GM11168 (cell line): Measurements from ENCODE around the gene FAM20C.

Experiments
- in situ Hi-C: fragments of 300-500 bp; cut with MboI; formaldehyde crosslinking; loops from one replicate; pipeline ENCODE4 v1.12.0; 2022; ENCODE audit warnings: low sequenced_read_pairs; ENCODE audit not compliant: unreplicated experiment

FAM20C gene

DNA sequence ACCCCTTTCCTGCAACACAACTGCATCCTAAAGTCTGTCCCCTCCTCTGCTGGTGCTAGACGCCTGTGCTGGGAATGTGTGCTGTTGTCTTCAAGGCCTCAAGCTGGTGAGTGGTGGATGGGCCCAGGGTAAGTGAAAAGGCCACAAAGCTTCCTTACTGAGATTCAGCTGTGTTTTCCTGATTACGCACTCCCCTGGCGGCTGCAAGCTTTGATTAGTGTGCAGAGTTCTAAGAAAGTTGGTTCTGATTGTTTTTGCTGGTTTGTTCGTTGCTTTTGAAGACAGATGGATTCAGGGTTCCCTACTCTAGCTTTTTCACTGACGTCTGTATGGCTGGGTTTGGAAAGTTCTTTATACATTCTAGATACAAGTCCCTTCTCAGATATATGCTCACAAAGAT is 85.7 kb downstream of the FAM20C start:
- in situ Hi-C loops = no loop called here

DNA sequence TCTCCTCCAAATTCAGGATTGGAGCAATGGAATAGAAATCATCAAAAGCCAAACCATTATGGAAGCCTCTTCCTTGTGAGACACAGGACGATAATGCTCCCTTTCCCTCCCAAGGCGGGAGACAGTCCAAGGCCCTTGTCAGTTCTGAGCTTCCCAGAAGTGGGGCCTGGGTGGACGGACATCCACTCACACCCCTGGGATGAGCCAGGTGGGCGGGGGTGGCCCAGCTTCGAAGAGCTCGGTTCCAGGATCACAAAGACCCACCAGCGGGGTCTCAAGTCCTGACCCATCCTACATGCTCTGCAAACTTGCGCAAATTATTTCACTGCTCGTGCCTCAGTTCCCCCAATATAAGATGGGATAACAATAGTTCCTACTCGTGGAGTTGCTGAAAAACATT is 87.5 kb downstream of the FAM20C start:
- in situ Hi-C loops = no loop called here

DNA sequence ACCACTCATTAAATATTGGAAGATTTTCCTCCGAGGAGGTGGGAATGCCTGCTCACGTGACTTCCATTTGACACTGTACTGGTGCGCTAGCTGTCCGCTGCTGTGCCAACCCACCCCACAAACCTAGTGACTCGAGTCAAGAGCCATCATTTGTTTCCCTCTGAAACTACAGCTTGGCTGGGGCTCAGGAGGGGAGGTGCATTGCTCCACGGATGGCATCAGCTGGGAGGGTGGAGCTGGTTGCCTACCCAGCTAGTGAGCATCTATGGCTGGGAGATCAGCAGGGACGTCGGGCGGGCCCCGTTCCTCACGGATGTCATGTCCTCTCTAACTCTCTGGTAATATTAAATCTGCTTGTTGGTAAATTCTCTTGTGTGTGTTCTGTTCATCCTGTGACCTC is 88.1 kb downstream of the FAM20C start:
- in situ Hi-C loops = no loop called here

DNA sequence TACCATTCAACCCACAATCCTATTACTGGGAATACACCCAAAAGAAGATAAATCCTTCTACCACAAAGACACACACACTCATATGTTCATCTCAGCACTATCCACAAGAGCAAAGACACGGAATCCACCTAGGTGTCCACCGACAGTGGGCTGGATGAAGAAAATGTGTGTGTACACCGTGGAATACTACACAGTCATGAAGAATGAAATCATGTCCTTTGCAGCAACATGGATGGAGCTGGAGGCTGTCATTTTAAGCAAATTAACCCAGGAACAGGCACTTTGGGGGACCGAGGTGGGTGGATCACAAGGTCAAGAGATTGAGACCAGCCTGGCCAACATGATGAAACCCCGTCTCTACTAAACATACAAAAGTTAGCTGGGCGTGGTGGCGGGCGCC is 89.3 kb downstream of the FAM20C start:
- in situ Hi-C loops = no loop called here

DNA sequence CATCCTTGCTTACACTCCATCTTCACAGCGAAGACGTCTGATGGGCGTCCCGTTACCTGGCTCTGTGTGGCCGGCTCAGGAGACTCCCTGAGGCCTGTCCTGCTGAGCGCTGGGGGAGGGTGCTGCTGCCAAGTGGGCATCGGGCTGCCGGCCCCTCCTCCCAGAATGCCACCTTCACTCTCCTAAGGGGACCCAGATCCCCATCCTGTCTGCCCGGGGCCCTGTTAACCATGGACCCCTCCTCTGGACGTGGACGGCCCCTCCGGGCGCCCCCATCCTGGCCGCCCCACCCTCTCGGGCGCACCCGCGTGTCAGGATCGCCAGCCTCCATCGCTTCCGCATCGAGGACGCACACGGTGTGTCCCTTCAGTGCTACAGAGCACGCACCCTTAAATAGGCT is 90.2 kb downstream of the FAM20C start:
- in situ Hi-C loops = no loop called here

DNA sequence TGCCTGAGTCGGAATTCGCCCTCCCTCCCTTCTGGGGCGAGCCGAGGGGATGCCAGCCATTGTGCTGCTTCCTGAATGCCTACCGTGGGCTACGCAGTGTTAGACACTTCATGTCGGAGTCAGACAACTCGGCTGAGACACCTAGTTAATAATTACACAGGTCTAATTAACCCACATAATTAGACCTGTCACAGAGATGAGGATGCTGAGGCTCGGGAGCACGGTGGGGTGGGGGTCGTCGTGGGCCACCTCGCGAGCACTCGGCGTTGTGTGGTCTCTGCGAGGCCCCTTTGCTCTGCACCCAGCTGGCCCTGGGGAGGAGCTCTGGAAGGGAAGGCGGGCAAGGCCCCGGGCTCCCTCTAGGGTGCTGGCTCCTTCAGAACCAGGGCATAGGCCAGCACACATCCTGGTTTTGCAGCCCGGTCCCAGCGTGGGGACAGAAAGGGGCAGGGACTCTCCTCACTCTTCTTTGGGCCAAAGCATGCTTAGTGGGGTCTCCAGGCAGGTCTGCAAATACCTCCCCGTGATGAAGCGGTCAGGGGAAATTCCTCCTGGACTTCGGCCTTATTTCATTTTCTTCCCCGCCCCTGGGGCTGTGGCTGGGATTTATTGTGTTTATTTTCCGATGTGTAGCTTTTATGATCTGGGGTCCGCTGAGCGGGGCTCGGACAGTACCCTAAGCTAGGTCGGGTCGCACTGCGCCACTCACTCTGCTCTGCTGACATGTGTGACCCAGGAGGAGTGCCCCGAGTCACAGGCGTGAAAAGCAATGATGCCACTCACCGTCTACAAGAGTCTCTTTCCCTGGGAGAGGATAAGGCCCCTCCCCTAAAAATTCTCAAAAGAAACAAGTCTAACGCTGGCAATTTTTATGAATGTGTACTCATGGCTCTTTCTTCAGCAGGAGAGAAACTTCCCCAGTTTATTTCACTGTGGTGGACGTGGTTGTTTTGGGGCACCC is 92.7 kb downstream of the FAM20C start:
- in situ Hi-C loops = no loop called here

DNA sequence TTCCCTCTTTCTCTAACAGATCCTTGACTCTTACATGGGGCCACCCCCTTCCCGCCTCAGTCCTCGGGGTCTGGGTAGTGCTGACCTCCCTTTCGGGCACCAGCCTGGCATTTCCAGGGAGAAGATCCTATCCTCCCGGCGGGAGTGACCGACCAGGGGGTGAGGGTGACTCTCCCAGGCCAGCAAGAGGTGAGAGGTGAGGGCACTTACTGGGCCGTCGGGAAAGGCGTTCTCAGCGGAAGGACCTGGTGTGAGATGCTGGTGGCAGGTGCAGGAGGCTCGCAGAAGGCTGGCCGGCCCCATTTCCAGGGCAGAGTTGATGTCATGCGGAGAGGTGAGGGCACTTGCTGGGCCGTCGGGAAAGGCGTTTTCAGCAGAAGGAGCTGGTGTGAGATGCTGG is 93.4 kb downstream of the FAM20C start:
- in situ Hi-C loops = no loop called here

DNA sequence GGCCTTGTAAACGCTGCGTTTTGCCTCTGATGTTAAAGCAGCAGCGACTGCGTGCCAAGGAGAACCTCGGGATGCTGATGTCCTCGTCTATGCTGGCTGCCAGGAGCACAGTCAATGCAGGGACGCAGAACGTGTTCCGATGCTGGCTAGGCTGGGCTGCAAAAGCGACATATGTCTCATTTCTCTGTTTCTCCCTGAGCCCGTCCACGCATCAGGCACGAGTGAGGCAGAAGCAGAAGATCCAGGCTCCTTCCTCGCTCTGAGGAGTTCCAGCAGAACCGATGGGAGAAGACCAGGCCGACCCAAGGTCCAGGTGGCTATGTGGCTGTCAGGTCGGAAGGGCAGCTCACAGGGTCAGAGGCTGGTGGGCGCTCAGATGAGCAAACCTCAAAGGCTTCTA is 93.9 kb downstream of the FAM20C start:
- in situ Hi-C loops = no loop called here

DNA sequence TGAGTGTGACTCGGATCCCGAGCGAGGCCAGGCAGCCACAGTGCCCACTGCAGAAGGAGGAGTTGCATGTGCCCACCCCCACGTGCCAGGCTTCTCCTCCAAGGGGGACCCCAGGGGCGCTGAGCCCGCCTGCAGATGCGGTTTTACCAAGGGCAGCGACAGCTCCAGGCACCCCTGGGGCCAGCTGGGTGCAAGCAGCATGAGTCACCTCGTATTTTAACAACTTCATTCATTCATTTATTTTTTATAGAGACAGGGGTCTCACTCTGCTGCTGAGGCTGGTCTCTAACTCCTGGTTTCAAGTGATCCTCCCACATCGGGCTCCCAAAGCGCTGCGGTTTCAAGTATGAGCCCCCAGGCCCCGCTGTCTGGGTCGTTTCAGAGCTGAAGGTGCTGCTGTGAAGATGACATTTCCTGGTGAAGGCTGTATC is 96.3 kb downstream of the FAM20C start:
- in situ Hi-C loops = no loop called here

DNA sequence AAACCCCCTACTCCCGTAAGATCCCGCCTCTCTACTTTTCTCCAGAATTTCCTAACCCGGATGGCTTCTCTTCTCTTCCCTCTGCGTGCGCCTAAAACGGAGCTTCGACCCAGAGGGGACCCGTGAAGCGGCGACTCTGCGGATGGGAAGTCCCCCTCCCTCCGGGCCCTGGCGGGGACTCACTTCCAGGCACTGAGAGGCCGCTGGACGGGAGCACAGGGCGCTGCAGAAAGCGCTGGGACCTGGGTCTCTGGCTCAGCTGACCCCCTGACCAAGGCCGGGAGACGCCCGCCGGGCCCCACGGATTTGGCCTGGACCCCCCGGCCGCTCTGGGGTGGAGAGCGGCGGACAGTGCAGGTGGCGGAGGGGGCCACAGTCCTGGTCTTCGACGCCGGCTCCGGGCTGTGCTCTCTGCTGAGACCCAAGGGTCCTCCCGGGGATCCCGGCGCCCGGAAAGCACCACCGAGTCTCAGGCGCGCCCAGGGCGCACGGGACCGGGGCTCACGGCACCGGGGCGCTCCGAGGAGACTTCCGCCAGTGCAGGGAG is 96.9 kb downstream of the FAM20C start:
- in situ Hi-C loops = no loop called here

DNA sequence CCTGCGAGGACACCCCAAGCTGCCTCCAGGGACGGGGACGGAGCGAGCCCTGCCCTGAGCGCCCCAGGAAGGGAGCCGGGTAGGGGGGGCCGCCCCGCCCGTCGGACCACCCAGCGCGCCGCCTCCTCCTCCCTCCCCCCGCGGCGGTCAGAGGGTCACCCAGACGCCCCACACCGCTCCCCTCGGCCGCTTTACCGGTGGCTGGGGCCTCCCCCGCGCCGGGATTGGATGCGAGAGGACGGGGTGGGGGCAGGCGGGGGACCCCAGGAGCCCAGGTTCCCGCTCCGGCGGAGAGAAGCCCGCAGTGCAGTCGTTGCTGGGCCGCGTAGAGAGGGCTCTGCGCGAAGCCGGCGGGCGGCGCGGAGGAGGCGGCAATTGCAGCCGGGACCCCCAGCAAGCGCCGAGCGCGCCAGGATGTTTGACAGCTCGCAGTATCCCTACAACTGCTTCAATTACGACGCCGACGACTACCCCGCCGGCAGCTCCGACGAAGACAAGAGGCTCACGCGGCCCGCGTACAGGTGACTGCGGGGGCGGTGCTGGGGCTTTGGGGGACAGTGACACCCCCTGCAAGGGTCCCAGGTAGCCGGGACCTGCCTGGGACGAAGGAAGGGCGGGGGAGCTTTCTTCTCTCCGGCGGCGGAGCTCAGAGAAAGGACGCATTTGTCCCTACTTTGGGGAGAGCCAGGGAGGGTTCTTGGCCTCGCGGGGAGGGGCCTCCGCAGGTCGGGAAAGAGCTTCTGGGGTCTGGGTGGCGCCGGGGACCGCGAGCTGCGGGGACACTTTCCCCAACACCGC is 97.6 kb downstream of the FAM20C start, which contains the start of gene FOXL3:
TSS of gene FOXL3 (plus strand) at position 415 of the 798 bp plus-strand sequence. CDS start at position 415, 0 bp downstream.
- in situ Hi-C loops = no loop called here

DNA sequence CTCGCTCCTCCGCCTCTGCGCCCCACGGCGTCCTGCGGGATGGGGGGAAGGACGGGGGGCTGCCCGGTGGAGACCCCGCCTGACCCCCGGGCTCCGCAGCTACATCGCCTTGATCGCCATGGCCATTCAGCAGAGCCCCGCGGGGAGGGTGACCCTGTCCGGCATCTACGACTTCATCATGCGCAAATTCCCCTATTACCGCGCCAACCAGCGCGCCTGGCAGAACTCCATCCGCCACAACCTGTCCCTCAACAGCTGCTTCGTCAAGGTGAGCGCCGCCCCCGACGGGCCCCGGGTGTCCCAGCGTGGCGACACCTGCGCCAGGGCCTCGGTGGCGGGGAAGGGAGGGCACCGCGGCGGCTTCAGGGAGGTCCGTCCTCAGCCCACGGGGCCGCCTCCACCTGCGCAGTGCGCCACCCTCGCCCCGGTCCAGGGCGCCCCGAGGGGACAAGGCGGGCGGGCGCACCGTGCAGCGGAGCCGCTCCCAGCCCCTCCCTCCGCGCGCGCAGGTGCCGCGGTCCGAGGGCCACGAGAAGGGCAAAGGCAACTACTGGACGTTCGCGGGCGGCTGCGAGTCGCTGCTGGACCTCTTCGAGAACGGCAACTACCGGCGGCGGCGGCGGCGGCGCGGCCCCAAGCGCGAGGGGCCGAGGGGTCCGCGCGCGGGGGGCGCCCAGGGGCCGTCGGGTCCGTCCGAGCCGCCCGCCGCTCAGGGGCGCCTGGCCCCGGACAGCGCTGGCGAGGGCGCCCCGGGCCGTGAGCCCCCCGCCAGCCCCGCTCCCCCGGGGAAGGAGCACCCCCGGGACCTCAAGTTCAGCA is 98.4 kb downstream of the FAM20C start:
- in situ Hi-C loops = no loop called here

DNA sequence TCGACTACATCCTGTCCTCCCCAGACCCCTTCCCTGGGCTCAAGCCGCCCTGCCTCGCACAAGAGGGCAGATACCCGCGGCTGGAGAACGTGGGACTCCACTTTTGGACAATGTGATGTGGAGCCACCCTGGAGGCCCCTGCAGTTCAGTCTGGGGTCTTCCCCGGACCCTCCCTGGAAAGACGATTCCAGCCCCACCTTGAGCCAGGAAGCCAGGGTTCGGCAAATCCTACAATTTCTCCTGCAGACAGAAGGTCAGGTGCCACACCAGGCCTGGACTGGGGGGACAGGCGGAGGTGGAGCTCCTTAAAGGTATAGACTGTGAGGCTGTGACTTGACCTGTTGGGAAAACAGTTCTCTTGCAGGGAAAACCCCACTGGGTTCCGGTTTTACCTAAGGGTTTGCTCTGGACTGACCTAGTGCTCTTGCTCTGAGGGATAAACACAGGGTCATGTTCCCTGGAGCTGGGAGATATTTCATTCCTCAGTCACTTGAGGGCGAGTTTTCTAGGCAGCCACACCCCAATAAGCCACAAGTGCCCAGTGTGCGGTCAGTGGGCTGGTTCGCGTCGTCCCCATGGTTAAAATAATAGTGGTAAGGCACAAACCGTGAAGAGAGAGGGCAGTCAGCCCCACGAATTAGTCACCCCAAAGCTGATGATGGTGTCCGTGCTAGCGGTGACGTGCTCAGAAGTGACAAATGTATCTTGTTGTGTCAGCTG is 99.2 kb downstream of the FAM20C start:
- in situ Hi-C loops = no loop called here

DNA sequence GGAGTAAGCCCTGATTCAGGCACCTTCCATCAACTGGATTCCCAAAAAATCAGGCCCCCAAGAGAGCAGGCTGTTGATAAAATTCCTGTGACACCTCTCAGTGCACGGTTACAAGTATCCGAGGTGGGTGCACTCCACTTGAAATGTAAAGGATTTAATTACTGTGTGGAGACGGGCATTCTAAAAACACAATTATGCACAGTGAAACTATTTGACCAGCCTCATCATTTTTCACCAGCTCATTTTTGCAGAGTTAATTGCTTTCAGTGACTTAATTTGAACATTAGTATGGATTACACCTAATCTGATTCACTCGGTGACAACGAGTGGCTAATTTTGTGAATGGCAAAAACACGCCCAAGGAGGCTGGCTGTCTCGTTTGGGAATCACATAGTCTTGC is 99.9 kb downstream of the FAM20C start:
- in situ Hi-C loops = no loop called here

DNA sequence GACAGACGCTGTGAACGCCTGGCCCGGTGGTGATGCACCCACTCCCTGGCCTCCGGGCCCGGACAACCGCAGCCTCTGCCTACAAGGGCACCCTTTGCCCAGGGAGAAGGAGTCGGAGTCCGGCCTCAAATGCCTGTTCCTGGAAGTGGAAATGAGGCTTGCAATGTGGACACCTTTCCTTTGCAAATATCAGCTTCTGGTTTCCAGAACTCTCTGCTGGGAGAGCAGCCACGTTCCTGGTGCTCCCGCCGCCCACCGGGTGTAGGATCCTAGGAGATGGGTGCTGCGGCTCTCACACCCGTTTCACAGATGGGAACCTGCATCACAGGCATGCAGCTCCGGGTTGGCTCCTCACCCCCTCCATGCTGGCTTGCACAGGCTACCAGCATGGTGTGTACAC is 100.5 kb downstream of the FAM20C start:
- in situ Hi-C loops = no loop called here

DNA sequence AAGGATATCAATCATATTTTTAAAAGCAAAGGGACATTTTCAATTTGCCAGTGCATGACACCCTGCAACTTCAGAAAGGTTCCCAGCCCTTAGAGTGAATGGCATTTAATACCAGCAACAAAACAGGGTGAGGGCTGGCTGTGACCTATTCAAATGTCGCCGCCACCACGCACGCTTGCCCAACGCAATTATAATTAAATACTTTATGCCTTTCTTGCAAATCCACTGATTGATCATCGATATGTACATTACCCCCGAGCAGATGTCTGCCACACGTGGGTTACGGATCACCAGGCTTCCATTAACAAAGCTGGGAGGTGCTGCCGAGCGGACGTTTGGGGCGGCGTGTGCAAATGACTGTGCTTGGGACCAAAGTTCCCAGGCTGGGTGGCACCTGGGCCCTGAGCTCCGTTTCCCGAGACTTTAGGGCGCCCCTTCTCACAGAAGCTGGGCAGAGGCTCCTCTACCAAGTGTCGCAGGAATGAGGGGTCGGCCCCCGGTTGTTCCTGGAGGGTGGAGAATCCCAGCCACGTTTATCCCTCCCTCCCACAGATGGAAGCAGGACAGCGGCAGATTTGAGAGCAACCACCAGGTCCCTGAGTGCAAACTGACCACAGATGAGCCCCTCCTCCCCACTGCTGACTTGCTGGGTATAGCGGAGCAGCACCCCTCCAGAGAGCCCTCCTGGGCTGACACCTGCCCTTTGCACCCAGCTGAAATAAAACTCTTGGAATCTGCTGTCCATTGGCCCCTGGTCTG is 101.5 kb downstream of the FAM20C start:
- in situ Hi-C loops = no loop called here

DNA sequence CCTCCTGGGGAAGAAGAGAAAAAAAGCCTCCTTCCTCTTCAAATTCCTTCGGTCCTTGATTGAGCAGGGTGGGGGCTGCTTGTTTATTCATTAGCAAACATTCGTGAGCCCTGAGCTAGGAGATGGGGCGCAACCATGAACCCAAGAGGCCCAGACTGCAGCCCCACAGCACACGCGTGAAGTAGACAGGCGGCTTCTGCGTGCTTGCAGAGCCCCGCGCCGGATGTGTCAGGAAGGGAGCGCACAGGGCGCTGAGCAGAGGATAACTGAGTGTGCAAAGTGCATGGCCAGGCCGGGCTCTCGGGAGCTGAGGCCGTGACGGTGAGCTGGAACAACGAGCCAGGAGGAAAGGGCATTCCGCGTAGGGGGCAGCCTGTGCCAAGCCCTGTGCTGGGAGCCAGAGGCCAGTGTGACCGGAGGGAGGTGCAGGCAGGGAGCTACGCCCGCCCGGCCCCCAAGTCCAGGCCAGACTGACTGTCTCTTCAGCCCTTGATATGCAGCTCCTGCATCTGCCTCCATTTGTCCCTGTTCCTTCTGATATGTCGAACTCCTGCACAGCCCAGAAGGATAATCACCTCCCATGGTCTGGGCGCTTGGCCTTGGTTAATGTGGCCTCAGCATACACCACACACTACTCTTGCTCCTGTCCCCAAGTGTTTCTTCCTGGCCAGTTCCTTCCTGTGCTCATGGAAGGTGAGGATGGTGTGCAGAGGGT is 102.2 kb downstream of the FAM20C start:
- in situ Hi-C loops = no loop called here
